Activated gamma-delta T cell (primary cell): Measurements from ENCODE around the gene PDE8A.
"Not testable (repeated sequence)": the region's sequence is repeated elsewhere in the genome, so short reads cannot be mapped to it uniquely, and the experiment has no call there.

ENCODE experiments used
- DNase-seq: peaks from one replicate; lab custom pipeline; 2025; lab: John Stamatoyannopoulos, UW

Gene PDE8A

DNA sequence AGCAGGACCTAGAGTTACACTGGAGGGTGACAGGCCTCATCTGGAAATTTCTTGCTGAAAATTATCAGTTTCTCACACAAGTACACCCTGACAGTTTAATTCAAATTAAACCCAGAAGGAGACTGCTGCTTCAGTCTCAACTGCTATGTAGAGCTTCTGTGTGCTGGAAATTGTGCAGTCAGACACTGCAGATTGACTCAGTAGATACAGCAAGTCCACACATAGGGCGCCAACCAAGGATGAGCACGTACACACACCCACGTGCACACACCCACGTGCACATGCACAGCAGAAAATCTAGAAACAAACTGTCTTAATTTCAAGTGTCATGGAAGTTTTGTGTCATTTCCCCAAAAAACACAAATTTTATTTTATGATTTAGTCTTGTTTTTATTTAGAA is 192.9 kb downstream of the PDE8A start:
- DNase-seq = no peak

DNA sequence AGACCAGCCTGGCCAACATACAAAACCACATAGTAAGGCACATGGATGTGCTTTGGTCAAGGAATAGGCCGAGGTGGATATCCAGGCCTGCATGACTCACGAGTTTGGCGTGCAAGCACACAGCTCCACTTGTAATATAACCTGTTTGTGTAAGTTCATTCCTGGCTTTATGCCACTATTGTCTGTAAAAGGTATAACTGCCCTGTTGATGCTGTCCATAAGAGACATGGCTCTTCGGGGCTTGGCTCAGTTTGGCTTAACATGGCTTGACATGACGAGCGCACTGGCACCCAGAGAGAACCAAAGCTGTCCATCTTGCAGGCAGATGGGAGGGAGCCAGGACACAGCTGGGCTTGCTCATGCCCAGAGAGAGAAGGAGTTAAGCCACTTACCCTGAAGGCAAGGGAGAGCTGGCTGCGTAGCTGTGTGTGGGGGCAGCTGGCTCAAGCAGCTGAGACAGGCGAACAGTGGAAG is 195.4 kb downstream of the PDE8A start:
- DNase-seq = not testable (repeated sequence)

DNA sequence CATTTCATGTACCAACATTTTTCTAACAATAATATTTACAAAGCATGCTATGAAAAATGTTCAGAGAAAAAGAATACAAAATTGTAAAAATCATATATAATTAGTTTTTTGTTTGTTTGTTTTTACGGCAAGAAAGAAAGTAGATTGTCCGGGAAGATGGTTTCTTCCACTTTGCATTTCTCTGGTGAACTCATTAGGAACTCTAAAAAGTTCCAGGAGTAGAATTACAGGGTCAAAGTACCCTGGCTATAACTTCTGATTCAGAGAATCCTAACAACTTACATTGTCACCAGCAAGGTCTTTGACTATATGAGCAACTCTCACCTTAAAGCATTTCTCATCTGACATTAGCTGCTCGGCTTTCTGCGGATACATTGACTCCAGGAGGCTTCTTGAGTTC is 196.7 kb downstream of the PDE8A start:
- DNase-seq = no peak

DNA sequence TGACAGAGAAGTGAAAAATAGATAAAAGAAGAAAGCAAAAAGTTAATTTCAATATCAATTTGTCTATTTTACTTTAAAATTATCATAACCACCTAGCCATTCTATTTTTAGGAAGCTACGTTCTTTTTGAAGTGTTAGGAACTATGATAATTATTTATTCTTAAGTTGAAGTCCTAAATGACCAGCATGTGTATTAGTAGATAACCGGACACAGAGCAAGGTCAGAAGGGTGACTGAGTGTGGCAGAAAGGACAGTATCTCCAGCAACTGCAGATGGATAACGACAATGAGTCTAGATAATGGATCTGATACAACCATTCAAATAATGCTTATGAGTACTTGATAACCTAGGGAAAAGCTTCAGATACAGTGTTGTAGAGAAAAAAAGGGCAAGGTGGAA is 198.0 kb downstream of the PDE8A start:
- DNase-seq = no peak

DNA sequence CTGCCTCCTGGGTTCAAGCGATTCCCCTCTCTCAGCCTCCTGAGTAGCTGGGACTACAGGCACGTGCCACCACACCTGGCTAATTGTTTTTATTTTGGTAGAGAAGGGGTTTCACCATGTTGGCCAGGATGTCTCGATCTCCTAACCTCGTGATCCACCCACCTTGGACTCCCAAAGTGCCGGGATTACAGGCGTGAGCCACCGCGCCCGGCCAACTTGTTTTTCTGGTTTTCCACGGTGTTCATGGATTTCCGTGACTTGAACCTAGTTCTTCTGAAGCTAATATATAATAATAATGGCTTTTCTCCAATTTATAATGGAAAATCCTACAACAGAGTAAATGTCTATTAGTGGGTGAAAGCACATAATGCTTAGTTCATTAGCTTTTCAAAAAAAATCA is 203.7 kb downstream of the PDE8A start:
- DNase-seq = not testable (repeated sequence)

DNA sequence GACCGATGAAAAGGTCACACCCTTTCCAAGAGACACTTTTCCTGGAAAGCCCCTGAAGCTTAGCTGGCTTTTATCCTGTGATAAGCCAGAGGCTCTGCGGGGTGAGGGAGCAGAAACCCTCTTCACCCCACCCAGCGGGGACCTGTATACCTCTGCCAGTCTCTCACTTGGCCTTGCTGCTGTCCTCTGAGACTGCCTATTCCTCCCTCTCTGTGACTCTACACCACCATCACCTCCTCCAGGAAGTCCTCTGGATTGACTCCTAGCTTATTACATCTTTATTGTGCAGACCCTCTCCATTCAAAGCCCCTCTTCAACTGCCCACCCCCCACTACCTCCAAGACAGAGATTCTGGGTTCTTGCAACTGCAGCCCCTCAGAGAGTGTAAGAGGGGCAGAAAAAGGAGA is 206.5 kb downstream of the PDE8A start:
- DNase-seq = not testable (repeated sequence)
